GM19438 (cell line): Measurements from ENCODE around the gene THAP12.
"Not testable (repeated sequence)": the region's sequence is repeated elsewhere in the genome, so short reads cannot be mapped to it uniquely, and the experiment has no call there.

ENCODE experiments used
- ATAC-seq: cut with Tn5 transposase; IDR thresholded peaks from one replicate; pipeline ENCODE4 v1.9.1; 2021; ENCODE audit warnings: low read depth; ENCODE audit not compliant: unreplicated experiment

The THAP12 gene, protein sequence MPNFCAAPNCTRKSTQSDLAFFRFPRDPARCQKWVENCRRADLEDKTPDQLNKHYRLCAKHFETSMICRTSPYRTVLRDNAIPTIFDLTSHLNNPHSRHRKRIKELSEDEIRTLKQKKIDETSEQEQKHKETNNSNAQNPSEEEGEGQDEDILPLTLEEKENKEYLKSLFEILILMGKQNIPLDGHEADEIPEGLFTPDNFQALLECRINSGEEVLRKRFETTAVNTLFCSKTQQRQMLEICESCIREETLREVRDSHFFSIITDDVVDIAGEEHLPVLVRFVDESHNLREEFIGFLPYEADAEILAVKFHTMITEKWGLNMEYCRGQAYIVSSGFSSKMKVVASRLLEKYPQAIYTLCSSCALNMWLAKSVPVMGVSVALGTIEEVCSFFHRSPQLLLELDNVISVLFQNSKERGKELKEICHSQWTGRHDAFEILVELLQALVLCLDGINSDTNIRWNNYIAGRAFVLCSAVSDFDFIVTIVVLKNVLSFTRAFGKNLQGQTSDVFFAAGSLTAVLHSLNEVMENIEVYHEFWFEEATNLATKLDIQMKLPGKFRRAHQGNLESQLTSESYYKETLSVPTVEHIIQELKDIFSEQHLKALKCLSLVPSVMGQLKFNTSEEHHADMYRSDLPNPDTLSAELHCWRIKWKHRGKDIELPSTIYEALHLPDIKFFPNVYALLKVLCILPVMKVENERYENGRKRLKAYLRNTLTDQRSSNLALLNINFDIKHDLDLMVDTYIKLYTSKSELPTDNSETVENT

DNA sequence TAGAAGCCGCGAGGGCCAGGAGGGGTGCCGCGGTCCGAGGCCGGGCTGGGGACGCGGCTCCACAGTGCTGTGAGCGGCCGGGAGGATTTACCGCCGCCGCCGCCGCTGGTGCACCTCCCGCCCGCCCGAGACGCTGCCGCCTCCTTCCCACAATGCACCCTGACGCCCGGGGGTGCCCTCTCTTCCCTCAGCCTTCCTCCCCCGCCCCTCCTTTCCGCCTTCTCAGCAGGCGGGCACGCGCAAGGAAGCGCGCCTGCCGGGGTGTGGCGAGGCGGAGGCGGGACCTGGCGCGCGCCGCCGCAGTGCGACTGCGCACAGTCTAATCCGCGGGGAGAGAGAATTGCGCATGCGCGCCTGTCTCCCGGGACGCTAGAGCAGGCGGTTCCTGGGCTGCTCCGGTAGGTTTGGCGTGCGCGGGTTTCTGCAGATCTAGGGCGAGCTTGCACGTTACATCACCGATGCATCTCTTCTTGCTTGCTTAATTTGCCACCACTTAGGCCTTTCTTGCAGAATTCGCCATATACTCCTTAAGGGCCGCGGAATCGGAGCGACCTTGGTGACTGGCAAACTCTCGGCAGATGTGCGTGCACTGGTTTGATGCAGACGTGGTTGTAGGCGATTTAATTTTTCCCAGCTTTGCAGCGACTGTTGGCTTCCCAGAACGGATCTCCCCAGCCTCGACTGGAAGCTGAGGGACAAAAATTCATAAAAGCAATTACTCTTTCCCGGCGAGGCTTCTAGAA, at the start of gene THAP12, which contains the start of gene GVQW3:
Gene THAP12, minus strand, starts transcription at position 156 of the 743 bp plus-strand sequence. CDS start 296 bp downstream, outside the sequence.
Gene GVQW3, plus strand, starts transcription at position 347 of the 743 bp plus-strand sequence. CDS start 506 bp downstream, outside the sequence.
- ATAC-seq, result peak; percentile 70

- no peak for ATAC-seq
Measured at GRCh38 chr11:76426660-76427059, 45.7 kb upstream of the THAP12 start.

DNA sequence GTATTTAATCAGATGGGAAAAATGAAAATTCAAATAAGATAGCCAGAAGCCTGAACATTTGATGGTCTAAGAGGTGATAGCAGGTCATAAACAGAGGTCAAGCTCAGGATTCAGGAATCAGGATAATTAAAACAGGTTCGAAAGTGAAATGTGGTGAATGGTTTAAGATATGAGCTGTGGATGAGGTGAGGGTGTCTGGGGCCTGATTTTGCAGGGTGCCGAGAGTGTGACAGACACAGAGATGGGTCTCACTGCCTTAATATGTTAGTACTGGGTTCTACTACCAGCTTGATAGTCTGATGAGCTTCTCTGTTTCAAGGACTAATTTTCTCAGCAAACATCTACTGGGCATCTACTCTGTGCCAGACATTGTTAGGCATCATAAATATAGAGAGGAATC, 44.0 kb upstream of the THAP12 start:
- no peak for ATAC-seq

DNA sequence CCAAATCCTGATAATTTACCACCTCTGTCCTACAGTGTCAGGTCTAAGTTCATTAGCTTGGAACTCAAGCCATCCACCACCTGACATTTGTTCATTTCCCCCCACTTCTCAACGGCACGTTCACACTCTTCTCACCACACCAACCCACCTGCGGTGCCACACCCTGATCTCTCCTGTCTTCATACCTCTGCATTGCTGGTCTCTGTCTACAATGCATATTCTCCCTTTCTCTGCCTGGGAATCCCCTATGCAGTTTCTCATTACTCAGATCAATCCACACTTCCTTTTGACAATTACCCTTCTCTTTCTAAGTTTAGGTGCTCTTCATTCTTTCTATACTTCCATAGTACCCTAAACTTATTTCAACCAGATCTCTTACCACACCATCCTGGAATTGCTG, 43.4 kb upstream of the THAP12 start:
- no peak for ATAC-seq

GRCh38 chr11:76419896-76420295, 39.0 kb upstream of the THAP12 start:
- ATAC-seq, result no peak

DNA sequence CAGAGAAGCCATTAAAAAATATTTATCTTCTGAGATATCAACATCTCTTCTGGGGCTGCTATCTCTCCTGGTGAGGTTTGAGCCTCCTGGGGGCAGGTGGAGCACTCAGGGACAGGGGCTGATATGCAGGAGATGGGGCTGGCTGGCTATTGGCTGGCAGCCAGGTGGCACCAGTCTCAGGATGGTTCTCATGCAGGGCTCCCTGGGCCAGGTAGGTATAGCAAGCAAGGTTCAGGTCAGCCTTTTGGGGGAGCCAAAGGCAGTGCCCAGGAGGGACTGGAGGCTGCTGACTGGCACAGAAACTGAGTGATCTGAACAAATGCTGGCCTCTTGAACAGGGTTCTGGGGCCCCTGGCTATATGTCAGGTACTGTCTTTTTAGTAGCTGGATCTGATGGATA, 34.1 kb upstream of the THAP12 start:
- no peak for ATAC-seq

GRCh38 chr11:76410851-76411357, 30.0 kb upstream of the THAP12 start:
- ATAC-seq, result no peak

DNA sequence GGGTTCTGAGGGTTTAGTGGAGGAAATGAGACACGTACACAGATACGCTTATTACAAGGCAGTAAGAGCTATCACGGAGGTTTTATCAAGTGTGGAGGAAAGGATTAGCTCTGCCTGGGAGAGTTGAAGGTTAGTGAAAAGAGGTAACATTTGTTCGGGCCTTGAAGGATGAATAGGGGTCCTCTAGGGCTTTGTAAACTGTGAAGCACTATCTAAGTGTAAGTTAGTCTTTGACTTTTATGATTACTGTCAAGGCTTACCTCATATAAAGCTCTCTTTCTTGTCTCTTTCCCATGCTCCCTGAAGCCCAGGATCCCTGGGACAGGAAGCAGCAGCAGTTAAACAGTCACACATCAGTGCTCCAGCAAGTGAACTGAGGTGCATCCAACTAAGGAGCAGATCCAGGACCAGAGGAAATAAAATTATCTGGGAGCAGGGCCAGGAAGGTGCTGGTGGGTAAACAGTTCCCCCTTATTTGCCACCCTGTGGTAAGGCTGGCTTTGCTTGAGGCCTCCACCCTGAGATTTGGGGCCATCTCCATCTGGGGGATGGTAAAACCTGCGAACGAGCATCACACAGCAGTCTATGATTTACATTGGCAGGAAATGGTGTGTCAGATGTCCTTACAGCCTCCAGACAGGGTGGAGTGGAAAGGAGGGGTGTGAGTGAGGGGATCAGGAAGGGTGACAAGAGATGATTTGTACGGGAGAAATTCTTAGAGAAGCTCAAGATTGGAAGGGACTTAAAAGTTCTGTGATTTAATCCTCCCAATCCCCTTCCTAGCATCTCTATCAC, 27.4 kb upstream of the THAP12 start:
- ATAC-seq, result no peak

DNA sequence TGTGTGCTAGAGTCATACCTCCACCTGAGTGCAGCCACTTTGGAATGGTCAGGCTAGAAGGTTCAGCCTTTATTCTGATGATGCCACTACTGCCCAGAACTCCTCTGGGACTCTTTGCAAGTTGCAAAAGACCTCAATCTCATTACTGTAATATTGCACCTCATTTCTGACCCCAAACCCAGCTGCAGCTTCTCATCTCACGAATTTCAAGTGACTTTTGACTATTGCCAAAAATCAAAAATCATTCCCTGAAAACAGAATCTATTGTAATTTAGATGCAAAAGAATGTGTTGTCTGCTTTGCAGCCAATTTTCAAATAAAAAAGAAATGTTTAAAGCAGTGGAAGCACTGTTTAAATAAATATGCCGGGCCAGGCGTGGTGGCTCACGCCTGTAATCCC, 25.4 kb upstream of the THAP12 start:
- no peak for ATAC-seq

DNA sequence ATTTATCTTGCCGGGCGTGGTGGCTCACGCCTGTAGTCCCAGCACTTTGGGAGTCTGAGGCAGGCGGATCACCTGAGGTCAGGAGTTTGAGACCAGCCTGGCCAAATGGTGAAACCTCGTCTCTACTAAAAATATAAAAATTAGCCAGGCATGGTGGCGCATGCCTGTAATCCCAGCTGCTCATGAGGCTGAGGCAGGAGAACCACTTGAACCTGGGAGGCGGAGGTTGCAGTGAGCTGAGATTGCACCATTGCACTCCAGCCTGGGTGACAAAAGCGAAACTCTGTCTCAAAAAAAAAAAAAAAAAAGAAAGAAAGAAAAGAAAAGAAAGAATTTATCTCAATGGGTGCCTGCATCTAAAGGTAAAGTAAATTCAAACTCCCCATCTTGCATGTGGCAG, 20.6 kb upstream of the THAP12 start:
- not testable (repeated sequence) for ATAC-seq

DNA sequence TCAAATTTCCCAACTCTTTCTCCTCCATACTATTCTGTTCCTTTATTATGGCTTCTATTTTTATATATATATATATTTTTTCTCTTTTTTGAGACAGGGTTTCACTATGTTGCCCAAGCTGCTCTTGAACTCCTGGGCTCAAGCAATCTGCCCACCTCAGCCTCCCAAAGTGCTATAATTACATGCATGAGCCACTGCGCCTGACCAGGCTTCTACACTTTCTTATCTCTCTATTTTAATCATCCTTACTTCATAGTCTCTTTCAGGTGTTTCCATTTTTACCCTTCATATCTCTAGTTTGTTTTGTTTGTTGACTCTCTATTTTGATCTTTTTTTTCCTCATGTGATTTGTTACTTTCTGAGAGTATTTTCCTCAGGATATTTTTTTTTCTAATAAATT, 20.0 kb upstream of the THAP12 start:
- no peak for ATAC-seq

- ATAC-seq, result no peak
Measured at GRCh38 chr11:76397383-76397782, 16.5 kb upstream of the THAP12 start.

GRCh38 chr11:76395296-76395695, 14.4 kb upstream of the THAP12 start:
- no peak for ATAC-seq

DNA sequence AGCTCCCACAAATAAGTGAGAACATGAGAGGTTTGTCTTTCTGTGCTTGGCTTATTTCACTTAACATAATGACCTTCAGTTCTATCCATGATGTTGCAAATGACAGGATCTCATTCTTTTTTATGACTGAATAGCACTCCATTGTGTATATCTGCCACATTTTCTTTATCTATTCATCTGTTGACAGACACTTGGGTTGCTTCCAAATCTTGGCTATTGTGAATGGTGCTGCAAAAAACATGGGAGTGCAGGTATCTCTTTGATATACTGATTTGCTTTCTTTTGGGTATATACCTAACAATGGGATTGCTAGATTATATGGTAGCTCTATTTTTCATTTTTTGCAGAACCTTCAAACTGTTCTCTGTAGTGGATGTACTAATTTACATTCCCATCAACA, 13.5 kb upstream of the THAP12 start:
- no peak for ATAC-seq

GRCh38 chr11:76392870-76393269, 11.9 kb upstream of the THAP12 start:
- no peak for ATAC-seq

DNA sequence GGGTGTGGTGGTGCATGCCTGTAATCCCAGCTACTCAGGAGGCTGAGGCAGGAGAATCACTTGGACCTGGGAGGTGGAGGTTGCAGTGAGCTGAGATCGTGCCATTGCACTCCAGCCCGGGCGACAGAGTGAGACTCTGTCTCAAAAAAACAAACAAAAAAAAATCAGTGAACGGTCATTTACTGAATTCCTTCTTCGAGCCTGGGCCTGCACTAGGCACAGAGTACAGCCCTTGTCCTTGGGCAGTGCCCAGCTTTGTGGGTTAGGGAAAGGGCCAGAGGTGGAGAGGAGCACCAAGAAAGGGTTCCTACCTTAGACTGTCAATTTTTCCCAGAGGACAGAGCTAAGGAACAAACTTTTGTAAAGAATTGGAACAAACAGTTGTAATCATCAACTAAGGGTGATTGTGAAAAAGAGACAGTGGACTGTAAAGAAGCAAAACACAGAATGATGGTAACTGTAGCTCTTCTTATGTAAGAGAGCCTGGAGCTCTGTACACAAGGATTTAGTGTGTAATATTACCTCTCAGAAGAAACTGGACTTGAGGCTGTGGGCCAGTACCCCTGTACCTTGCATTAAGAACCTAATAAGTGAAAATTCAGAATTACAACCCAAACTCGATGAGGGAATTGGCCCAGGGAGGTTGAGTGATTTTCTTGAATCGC, 11.0 kb upstream of the THAP12 start:
- ATAC-seq, result no peak

- ATAC-seq, result no peak
Measured at GRCh38 chr11:76391021-76391420, 10.1 kb upstream of the THAP12 start.

GRCh38 chr11:76388408-76388807, 7.5 kb upstream of the THAP12 start:
- ATAC-seq, result no peak

DNA sequence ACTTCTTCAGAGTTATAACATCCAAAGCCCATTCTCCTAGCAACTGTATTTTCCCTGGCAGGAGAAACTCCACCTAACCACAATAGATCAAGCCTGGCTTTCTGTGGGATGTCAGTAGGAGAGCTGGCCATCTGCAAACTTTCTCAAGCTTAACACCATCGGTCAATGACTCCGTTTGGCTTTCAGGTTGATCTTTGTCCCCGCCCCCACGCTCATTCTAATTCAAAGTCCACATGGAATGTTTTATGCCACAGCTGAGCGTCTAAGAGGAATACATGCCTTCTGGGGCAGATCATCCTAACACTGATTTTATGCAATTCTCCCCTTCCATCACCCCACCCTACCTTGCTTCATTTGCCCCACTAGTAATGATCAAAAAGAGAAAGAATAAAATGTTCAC, 5.0 kb upstream of the THAP12 start:
- no peak for ATAC-seq

GRCh38 chr11:76382209-76382608, 1.3 kb upstream of the THAP12 start:
- ATAC-seq, result no peak
